GM21825 (cell line): ENCODE measurements around the gene KDM3A.

ENCODE experiments used
- ATAC-seq: cut with Tn5 transposase; IDR thresholded peaks from one replicate; pipeline ENCODE4 v1.9.1; 2021; ENCODE audit warnings: mild to moderate bottlenecking, moderate library complexity; ENCODE audit not compliant: unreplicated experiment

Gene KDM3A

GRCh38 chr2:86513948-86514660, 72.9 kb downstream of the KDM3A start:
- no peak for ATAC-seq

GRCh38 chr2:86518481-86518880, 77.3 kb downstream of the KDM3A start:
- ATAC-seq, result no peak

DNA sequence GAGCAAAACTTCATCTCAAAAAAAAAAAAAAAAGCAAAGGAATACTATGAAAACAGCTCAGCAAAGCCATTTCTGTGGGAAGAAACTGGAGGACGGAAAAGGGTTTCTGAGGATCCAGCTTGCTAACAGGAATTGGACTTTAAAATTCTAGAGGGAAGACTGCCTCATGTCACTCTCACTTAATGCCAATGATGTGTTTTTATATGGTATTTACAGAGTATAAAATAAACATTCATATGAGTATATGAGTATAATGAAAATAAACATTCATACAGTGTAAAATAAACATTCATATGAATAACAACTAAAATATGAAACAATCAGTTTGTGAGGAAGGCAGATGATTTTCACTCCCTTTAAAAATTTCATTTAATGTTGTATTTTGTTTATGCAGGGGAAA, 78.2 kb downstream of the KDM3A start:
- ATAC-seq, result no peak

- ATAC-seq, result no peak
Measured at GRCh38 chr2:86520153-86520552, 79.0 kb downstream of the KDM3A start.

DNA sequence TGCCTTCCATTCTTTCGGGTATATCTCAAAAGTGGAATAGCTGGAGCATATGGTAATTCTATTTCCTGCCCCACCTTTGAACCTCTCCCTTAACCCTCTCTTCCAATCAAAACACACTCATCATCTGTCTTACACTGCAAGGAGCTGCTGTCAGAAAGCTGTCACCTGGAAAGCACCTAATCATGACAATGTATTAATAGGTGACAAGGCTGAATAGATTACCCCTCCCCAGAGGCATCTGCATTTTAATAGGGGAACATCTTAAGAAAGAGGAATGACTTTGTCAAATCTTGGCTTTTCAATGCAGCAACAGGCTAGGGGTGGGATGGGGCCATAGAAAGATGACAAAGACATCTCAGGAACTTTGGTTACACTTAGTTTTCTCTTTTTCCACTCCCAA, 80.8 kb downstream of the KDM3A start:
- no peak for ATAC-seq

DNA sequence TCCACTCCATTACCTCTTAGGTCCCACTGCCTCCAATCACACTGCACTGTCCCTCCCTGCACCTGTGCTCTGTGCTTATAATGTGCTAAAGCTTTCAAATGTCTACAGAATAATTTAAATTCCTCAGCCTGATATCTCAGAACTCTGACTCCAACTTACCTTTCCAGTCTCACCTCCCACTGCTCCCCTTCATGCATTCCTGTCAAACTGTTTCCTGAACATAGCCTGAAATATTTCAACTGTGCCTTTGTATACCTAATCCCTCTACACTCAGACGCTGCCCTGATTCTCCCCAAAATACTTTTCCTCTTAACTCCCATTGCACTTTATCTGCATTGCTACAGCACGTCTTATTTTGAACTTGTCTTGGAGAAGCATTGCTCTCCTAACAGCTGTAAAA, 81.5 kb downstream of the KDM3A start:
- ATAC-seq, result no peak

- no peak for ATAC-seq
Measured at GRCh38 chr2:86523491-86523890, 82.3 kb downstream of the KDM3A start.

- no peak for ATAC-seq
Measured at GRCh38 chr2:86525421-86526340, 84.5 kb downstream of the KDM3A start.

- no peak for ATAC-seq
Measured at GRCh38 chr2:86533589-86533988, 92.4 kb downstream of the KDM3A start.

- ATAC-seq, result no peak
Measured at GRCh38 chr2:86541334-86541733, 100.2 kb downstream of the KDM3A start.
